Stimulated activated CD8-positive, alpha-beta memory T cell treated with anti-CD3 and anti-CD28 coated beads, Interleukin-2, amount 100 ng/mL, for 1 hour (primary cell): ENCODE data around the gene THUMPD3.

Experiments
- DNase-seq, 2 donors: peaks; one replicate each; pipeline ENCODE4 v3.0.0-alpha.2; 2020; ENCODE audit warnings: low read depth in 2 of 2

The THUMPD3 gene

GRCh38 chr3:9397906-9398699, 35.2 kb downstream of the THUMPD3 start:
- peak in 1 of 2 donors; percentile 9 for DNase-seq

- DNase-seq, result no peak
Observed at GRCh38 chr3:9398700-9399336, 36.0 kb downstream of the THUMPD3 start.

GRCh38 chr3:9399337-9399703, 36.5 kb downstream of the THUMPD3 start:
- no peak for DNase-seq

GRCh38 chr3:9399746-9400145, 36.9 kb downstream of the THUMPD3 start:
- no peak for DNase-seq

- no peak for DNase-seq
Observed at GRCh38 chr3:9400616-9401015, 37.8 kb downstream of the THUMPD3 start.

GRCh38 chr3:9401986-9402385, 39.1 kb downstream of the THUMPD3 start:
- DNase-seq, result no peak

GRCh38 chr3:9402410-9403228, 39.8 kb downstream of the THUMPD3 start:
- DNase-seq, result no peak

- no peak for DNase-seq
Observed at GRCh38 chr3:9403463-9403862, 40.6 kb downstream of the THUMPD3 start.

- DNase-seq, result no peak
Observed at GRCh38 chr3:9404680-9405079, 41.8 kb downstream of the THUMPD3 start.

GRCh38 chr3:9405756-9406155, 42.9 kb downstream of the THUMPD3 start:
- DNase-seq, result no peak

GRCh38 chr3:9406856-9407626, 44.2 kb downstream of the THUMPD3 start:
- DNase-seq, result no peak

- DNase-seq, result no peak
Observed at GRCh38 chr3:9408061-9408460, 45.2 kb downstream of the THUMPD3 start.

GRCh38 chr3:9408546-9408945, 45.7 kb downstream of the THUMPD3 start:
- no peak for DNase-seq

GRCh38 chr3:9409981-9410854, 47.4 kb downstream of the THUMPD3 start:
- DNase-seq, result no peak

GRCh38 chr3:9411302-9411701, 48.4 kb downstream of the THUMPD3 start:
- no peak for DNase-seq

- DNase-seq, result no peak
Observed at GRCh38 chr3:9412293-9412692, 49.4 kb downstream of the THUMPD3 start.

GRCh38 chr3:9414826-9415225, 52.0 kb downstream of the THUMPD3 start:
- no peak for DNase-seq

- DNase-seq, result no peak
Observed at GRCh38 chr3:9415485-9416138, 52.8 kb downstream of the THUMPD3 start.

- no peak for DNase-seq
Observed at GRCh38 chr3:9416139-9416780, 53.4 kb downstream of the THUMPD3 start.
